OCI-M2 (cell line): ENCODE measurements around the gene LY6G6F.

Source experiments
- DNase-seq: peaks from one replicate; lab custom pipeline; 2025; ENCODE audit not compliant: unreplicated experiment; lab: John Stamatoyannopoulos, UW

Gene LY6G6F

DNA sequence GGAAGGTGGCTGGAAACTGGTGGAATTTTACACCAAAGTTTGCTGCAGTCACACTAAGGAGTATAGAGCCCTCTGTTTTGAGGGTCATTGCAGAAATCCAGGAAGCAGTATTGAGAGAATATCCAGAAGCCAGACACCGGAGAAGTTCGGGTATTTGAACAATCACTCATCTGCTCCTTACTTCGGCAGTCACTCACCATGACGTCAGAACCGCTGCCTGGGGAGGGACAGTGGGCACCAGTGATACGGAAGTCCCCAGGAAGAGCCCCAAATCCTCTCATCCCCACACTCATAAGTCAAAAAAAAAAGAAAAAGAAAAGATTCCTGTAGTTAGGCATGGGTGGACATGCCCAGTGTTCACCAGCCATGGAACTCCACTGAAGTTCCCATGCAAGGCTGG, 29.8 kb upstream of the LY6G6F start:
- DNase-seq: no peak

DNA sequence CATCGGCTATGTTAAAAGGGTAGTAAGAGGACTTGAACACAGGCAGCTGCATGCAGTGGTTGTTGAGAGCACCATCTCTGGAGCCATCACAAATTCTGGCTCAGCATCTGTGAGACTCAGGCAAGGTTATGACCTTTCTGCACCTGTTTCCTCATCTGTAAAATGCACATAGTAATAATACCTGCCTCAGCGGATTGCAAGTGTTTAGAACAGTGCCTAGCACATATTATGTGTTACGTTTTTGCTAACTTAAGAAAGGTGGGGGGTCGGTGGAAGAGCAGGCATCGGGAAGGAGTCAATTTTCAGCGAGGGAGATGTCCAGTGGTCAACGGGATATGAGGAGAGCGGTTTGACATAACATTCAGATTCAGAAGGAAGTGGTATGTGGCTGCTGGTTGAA, 28.7 kb upstream of the LY6G6F start:
- no peak for DNase-seq

DNA sequence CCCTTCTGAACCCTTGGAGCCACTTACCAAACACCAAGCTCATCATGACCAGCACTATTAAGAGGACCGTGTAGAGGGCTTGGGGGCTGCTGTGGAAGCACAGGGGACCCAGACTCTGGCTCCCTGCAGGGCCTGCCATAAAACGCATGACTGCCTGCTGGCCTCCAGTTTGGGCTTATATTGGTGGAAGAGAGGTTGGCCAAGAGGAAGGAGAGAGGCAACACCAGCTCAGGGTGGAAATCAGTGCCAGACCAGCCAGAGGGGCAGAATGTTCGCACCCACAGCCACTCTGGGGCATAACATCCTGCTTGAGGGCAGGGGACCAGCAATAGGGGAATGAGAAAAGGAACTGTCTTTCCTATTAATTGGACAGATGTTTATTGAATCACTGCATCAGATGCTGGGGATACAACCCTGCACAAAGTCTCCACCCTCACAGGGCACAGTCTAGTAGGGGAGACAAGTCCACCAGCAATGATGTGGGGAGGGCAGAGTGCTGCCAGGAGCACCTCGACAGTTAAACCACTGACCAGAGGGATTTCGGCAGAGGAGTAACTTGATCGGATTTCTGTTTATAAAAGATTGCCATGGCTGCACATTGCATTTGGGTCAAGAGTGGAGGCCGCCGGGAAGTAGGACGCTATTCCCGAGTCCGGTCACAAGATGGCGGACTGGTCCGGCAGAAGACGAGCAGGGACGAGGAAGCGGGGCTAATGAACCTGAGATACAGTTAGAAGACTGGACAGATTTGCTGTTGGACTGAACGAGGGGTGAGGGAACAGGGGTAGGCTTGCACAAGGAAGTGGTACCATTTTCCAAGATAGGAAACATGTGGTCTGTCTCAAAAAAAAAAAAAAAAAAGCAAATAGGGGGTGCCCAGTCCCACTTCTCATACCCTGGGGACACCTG, 26.2 kb upstream of the LY6G6F start, which contains the start of gene LY6G5C:
TSS of gene LY6G5C (minus strand) at position 842 of the 909 bp plus-strand sequence. CDS start at position 148, 694 bp downstream.
- DNase-seq: no peak

DNA sequence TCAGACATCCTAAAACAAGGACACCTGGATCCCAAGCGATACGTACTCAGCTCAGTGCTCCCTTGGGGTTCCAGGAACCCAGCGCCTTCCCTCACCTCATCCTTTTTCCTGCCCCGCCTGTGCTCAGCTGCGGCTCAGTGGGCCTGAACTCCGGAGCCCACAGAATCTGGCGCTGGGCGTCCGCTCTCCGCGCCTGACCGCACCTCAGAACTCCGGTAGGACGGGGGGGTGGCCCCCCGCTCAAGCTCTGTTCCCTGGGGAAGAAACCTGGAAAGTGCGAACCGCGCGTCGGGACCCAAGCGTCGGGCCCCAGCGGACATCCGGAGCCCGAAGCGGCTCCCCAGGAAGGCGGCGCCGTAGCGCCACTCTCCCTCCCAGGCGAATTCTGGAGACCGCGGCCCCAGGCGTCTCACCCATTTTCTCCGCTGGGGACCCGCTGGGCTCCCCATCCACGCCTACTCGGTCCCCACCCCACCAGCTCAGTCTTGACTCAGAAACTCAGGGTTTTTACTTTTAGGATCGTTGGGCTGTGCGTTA, 25.5 kb upstream of the LY6G6F start:
- no peak for DNase-seq

DNA sequence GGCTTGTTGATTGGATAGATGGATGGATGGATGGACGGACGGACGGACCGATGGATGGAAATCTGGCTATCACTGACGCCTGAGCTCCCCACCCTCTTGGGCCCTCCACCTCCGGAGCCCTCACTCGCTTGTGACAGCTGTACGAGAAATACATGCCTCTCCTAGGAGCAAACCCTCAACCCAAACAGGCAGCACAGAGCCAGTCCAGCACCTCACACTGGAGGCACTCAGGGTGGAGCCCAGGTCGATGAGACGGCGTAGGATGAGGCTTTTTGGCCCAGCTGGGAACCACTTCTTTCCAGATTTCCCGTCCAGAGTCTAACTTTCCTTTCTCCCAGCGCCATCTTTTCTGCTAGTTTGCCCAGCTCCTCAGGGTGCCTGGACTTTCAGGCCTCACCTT, 23.1 kb upstream of the LY6G6F start:
- no peak for DNase-seq

DNA sequence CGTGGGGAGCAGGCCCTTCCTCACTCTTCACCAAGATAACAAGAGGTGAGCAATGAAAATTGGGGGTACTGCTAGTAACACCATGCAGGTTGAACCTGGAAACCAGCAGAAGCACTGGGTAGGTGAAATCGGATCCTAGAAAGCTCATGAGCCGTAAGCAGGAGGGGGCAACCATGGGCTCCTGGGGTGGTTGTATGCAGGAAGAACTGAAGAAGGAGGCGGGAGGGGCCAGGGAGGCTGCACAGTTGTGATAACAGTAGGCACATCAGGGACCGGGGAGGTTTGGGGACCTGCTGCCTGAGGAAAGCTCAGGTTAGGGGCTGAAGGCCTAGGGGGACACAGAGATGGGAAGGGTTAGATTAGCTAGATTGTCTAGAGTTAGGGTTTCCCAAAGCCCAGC, 20.2 kb upstream of the LY6G6F start:
- DNase-seq: no peak

DNA sequence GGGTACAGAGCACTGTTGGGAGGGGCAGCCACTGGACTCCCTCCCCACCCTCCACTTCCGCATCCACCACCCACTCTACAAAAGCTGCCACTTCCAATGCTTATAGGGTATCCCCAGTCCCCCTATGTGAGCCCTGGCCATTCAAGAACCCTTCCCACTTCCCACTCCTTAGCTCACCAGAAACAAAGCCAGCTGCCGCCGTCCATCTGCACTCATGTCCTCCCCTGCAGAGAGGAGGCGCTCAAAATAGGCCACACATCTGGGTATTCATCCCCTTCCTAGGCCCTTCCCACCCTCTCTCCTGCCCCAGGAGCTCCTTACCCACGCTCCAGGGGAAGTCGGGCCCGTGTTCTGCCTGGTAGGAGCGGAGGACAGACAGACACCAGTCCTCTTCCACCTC, 19.3 kb upstream of the LY6G6F start:
- no peak for DNase-seq

DNA sequence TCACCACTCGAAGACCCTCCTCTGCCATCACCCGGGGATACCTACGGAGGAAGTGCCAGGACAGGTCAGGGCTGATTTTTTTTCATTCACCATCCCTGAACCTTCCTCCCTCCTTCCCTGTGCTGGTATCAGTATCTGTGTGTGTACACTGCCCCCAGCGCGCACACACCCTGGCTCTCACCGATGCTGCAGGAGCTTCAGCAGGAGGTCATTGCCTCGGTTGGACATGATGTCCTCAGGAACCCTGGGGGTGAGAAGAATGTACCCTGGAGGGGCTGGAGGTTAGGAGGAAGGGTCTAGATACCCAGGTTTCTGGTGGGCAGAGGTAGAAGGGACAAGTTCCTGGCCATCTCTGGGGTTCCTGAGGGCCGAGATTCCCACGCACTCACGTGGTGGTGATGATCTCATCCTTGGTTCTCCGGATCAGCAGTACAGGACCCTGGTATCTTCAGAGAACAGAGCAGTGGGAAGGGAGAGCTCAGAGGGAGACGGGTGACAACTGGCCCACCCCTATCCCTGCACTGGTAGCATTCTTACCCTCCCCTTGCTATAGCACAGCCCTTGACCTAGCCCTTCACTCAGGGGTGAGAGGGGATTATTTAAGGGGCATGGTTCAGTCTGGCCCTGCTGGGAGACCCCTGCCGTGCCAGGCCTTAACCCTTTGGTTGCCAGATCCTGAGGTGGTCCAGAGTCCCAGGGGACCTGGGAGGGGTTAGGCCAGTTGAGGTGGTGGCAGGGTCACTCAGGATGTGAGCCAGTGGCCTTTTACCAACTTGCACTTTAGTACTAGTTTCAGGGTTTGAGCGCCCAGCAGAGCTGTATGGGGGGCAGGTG, 18.6 kb upstream of the LY6G6F start:
- no peak for DNase-seq

DNA sequence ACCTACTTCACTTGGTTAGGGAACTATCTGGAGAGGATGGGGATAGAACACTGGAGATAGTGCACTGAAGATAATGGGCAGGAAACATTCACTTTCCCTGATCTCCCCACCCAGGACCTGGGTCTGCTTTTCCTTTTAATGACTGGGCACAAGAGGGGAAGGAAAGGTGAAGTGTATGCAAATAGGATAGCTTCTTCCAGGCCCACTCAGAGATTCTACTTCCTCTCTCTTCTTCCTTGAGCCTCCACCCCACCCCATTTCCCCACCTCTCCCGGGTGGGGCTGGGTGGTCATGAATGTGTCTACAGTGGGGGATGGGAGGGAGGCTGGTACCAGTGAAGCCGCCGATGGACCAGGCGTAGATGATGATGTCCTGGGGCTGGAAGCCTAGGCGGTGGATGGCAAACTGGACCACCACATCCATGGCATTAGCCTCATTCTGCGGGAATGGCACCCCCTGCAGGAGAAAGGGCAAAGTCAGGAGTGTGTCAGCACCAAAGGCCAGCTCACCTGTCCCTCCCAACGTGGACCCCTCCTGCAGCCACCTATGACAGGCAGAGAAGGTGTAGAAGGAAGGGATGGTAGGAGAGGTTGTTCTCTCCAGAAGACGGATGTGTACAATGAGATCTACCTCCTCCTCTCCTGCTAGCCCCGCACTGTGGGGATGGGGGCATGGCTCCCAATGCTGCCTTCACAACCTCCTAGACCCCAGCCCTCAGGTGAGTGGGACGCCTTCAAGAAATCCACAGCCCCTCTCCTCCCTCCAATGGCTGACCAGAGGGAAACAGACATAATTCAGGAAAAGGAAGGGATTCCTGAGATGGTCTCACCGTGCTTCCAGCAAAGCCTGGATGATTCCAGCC, 17.2 kb upstream of the LY6G6F start:
- no peak for DNase-seq

DNA sequence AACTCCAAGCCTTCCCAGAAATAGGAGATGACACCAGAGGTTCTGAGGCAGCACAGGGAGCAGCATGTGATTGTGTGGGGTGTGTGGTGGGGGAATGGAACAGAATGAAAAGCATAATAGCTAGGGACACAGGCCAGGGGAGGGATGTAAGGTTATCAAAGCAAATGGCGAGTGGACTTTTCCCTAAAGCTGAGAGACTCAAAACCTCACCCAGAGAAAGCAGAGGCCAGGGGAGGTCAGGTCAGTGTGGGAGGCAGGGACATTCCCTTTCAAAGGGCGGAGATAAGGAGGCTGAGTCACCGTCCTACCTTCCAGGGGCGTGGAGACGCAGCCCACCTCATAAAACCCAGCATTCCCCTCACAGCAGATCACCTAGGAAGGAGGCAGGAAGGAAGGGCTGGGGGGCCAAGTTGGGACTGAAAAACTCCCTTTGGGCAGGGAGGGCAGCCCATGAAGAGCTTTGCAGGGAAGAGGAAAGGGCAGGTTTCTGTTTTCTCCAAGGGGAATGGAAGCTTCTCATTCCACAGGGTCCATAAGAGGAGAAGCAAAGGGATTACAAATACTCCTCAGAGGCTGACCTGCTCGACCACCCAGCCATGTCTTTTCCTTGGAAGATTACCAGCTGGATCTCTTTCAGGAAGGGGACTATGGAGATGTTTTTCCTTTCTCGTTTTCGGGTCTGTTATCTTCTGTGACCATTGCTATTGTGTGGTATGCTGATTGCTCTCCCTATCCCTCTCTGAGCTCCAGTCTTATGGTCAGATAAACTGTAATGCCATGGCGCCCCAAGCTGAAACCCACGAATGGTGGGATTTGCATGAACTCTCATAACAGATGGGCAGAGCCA, 16.2 kb upstream of the LY6G6F start:
- DNase-seq: peak; percentile 70

DNA sequence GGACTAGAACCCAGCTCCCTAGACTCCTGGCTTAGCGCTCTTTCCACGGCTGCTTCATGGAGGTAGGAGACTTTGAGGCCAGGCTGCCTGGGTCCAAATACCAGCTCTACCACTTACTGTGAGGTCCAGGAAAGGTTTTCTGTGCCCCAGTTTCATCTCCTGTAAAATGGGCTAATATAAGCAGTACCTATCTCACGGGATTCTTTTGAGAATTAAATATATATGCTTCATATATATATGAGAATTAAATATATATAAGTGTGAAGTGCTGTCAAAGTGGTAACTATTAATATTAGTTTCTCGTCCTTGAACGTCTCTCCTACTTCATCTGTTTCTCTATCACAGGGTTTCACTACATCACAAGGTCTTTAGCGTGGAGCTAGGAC, 15.6 kb upstream of the LY6G6F start:
- DNase-seq: no peak

DNA sequence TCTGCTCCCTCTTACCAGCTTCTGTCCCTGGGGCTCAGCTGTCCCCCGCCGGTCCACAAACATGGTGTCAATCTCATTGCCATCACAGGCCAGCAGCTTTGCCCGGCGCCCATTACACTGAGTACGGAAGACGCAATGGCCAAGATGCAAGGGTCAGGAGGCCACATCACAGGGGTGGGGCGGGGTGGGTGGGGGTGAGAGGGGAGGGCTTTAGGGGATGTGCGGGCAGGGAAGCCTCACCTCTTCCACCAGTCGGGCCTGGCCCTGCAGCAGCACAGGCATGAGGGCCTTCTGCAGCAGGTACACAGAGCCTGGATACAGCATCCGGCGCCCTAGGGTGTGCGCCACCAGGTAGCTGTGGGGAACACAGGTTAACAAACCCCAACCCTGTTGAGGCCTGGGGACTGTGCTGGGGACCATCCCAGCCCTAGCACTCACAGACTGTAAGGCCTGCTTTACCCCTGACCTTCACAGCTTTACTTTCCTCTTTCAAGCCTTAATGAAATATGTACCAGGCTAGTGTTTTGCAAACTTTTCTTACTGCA, 15.0 kb upstream of the LY6G6F start:
- DNase-seq: no peak

DNA sequence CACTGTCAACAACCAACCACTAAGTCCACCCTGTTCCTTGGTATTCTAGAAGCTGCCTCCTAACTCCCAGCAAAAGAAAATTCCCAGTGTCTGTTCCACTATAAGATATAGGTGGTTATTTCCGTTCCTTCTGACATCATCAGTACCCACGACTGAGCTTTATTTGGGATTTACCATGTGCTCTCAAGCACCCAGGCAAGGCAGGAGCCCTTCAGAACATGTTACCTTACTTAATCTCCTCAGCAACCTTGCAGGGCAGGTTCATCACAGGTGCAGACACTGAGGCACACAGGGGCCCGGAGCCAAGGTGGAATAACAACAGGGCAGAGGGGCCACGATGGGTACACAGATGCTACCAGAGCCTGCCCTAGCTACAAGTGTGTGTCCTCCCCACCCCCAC, 14.3 kb upstream of the LY6G6F start:
- no peak for DNase-seq

DNA sequence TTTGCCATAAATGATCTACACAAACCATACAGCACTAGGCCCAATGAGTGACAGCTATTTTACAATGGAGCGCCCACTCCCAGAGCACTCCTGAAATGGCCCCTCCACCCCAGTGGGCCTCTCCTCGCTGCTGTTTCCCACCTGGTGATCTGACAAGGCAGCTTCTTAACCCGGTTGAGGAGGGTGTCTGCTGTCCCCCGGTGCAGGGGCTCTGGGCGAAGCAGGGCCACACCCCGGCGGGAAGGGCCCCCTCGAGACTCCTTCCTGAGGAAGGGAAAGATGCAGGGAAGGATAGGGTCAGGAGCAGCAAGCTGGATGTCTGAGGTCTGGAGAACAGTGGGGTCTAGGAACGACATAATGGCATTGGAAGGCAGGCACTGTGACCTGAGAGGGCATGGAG, 13.8 kb upstream of the LY6G6F start:
- no peak for DNase-seq

DNA sequence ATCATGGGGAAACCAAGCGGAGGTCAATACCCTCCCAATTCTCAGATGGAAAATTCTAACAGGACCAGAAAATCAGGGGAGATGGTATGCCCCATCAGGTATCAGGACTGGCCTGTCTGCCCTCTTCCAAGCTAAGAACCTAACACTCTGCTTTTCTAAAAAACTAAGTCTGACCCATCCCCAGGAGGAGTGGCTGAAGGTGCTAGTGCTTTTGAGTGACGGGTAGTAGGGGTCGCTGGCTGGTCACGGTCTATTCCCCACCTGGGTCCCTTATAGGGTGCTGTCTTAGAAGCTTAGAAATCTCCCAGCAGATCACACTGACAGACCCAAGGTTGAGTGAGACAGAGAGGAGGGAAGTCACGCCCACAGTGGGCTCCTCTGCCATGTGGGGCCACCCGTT, 13.1 kb upstream of the LY6G6F start:
- DNase-seq: no peak

DNA sequence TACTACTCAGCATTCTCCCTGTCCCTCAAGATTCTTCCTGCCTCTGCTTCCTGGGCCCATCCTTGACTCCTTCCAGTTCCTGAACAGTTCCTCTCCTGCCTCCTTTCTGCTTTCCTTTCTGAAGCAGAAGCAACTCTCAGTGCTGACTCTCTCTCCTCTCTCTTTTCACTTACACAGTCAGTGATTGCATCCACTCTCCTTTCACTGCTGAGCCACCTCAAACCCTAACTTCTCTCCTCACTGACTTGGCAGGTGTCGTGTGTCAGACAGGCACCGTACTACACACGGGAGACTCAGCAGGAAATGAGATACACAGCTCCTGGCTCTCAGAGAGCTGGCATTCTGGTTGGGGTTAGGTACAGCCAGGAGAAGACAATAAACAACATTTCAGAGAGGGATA, 9.1 kb upstream of the LY6G6F start:
- no peak for DNase-seq

DNA sequence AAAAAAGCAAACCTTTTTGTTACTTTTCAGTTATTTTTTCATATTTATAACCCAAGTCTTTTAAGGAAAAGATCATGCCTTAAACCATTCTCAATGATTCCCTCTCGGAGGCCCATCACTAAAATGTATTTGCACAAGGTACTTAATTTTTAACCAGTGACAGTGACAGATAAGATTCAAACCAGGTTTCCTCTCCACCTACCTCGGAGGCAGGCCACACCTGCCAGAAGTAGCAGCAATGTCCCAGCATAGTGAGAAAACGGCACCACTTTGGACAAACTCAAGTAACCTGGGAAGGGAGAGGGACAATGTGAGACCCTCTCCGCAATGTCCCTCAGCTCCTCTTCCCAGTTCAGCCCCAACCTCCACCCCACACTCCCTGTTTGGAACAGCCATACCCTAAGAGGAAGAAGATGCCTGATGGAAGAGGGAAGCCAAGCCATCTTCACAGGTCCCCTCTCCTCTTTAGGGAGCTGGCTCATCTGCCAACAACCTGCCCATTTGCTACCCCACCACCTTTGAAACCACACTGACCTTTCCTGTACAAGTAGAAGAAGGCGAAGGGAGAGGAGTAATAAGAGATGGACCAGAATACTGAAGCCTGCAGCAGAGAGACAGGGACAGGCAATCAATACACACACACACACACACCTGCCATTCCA, 5.8 kb upstream of the LY6G6F start:
- no peak for DNase-seq

DNA sequence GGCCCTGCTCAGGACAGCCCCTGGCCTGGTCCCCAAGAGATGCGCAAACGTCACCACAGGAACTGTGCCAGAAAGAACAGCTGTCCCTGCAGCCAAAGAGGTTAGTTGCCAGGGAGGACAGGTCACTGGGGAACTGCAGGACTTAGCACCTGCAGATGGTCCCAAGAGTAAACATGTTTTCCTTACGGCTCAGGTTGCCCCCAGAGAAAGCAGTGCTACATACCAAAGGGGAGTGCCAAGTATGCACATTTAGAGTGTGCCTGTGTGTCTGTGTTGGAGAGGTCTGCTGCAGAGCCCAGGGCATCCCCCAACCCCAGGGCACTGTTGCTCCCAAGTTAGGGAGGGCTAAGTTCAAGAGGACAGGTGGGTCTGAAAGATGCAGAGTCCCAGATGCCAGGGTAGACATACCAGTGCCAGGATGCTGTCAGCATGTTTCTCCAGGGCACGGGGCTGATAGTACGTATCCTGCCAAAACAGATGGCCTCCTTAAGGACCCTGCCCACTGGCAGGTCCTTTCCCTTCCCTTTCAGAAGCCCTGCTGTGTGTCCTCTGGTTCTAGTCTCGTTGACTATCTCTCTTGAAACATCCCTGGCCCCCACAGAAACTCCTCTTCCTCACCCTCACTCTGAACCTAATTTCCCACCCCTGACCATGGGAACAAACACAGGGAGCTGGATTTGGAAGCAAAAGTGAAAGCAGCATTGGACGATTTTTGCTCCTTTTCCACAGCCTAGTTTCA, 4.8 kb upstream of the LY6G6F start:
- DNase-seq: no peak
